Duodenal mucosa (tissue), 2 donors: ENCODE results near the gene DTNBP1.

Source experiments
- H3K27ac ChIP-seq: one replicate; pipeline ENCODE4 v1.7.0; 2013; ENCODE audit warnings: low read depth, low read length
- H3K27me3 ChIP-seq, 2 donors: one replicate each; pipeline ENCODE4 v1.7.0; 2013; ENCODE audit warnings: low read length in 2 of 2, control low read depth in 1 of 2; ENCODE audit not compliant: insufficient read depth in 2 of 2, control insufficient read depth in 1 of 2
- H3K36me3 ChIP-seq, 2 donors: one replicate each; pipeline ENCODE4 v1.7.0; 2013; ENCODE audit warnings: low read length in 2 of 2, control low read depth in 1 of 2; ENCODE audit not compliant: insufficient read depth in 2 of 2, control insufficient read depth in 1 of 2
- H3K4me1 ChIP-seq, 2 donors: one replicate each; pipeline ENCODE4 v1.7.0; 2013; ENCODE audit warnings: low read length in 2 of 2, control low read depth in 1 of 2; ENCODE audit not compliant: insufficient read depth in 2 of 2, control insufficient read depth in 1 of 2
- H3K4me3 ChIP-seq, 2 donors: one replicate each; pipeline ENCODE4 v1.7.0; 2013; ENCODE audit warnings: low read length in 2 of 2, low read depth in 1 of 2
- H3K9ac ChIP-seq, 2 donors: one replicate each; pipeline ENCODE4 v1.7.0; 2013; ENCODE audit warnings: low read length in 2 of 2, low read depth in 1 of 2
- H3K9me3 ChIP-seq, 2 donors: one replicate each; pipeline ENCODE4 v1.7.0; 2013; ENCODE audit warnings: low read length in 2 of 2, control low read depth in 1 of 2; ENCODE audit not compliant: control insufficient read depth in 1 of 2

DTNBP1 gene

GRCh38 chr6:15616261-15616660, 46.6 kb downstream of the DTNBP1 start:
- Histone ChIP-seq H3K4me1 (peaks cover 10% of the 10 kb centered on the region in 2 donors), H3K9ac (peak overlapping the region in 1 of 2 donors; percentile 20), H3K9me3 (no peaks in the 10 kb centered on the region), H3K27me3 (no peaks in the 10 kb centered on the region), H3K27ac (no peak overlapping the region), H3K36me3 (peaks cover 0 to 9% of the 10 kb centered on the region in 2 donors), H3K4me3 (no peak overlapping the region)

- Histone ChIP-seq H3K27me3 (no peaks in the 10 kb centered on the region), H3K4me1 (peaks cover 10% of the 10 kb centered on the region in 2 donors), H3K9me3 (no peaks in the 10 kb centered on the region), H3K36me3 (peaks cover 0 to 9% of the 10 kb centered on the region in 2 donors), H3K4me3 (no peak overlapping the region), H3K27ac (no peak overlapping the region), H3K9ac (peak overlapping the region in 1 of 2 donors; percentile 20)
Observed at GRCh38 chr6:15615802-15616201, 47.0 kb downstream of the DTNBP1 start.

- H3K36me3 ChIP-seq = peaks cover 0 to 14% of the 10 kb centered on the region in 2 donors
- no peak overlapping the region for H3K4me3 ChIP-seq
- H3K9ac ChIP-seq = no peak overlapping the region
- H3K27me3 ChIP-seq = no peaks in the 10 kb centered on the region
- no peak overlapping the region for H3K27ac ChIP-seq
- H3K9me3 ChIP-seq = no peaks in the 10 kb centered on the region
- H3K4me1 ChIP-seq = peaks cover 10% of the 10 kb centered on the region in 2 donors
Observed at GRCh38 chr6:15614277-15614676, 48.6 kb downstream of the DTNBP1 start.

- Histone ChIP-seq H3K4me3 (no peak overlapping the region), H3K36me3 (peaks cover 0 to 6% of the 10 kb centered on the region in 2 donors), H3K27ac (no peak overlapping the region), H3K27me3 (no peaks in the 10 kb centered on the region), H3K4me1 (no peaks in the 10 kb centered on the region), H3K9me3 (no peaks in the 10 kb centered on the region), H3K9ac (no peak overlapping the region)
Observed at GRCh38 chr6:15608396-15608795, 54.4 kb downstream of the DTNBP1 start.

- H3K27ac ChIP-seq = no peak overlapping the region
- no peaks in the 10 kb centered on the region for H3K4me1 ChIP-seq
- no peak overlapping the region for H3K4me3 ChIP-seq
- H3K36me3 ChIP-seq = peaks cover 0 to 6% of the 10 kb centered on the region in 2 donors
- H3K9ac ChIP-seq = no peak overlapping the region
- H3K27me3 ChIP-seq = no peaks in the 10 kb centered on the region
- H3K9me3 ChIP-seq = no peaks in the 10 kb centered on the region
Observed at GRCh38 chr6:15607603-15608002, 55.2 kb downstream of the DTNBP1 start.

GRCh38 chr6:15606347-15606746, 56.5 kb downstream of the DTNBP1 start:
- no peaks in the 10 kb centered on the region for H3K4me1 ChIP-seq
- H3K36me3 ChIP-seq = peaks cover 0 to 6% of the 10 kb centered on the region in 2 donors
- no peak overlapping the region for H3K4me3 ChIP-seq
- no peak overlapping the region for H3K27ac ChIP-seq
- H3K9ac ChIP-seq = no peak overlapping the region
- H3K27me3 ChIP-seq = no peaks in the 10 kb centered on the region
- H3K9me3 ChIP-seq = no peaks in the 10 kb centered on the region

- Histone ChIP-seq H3K4me1 (no peaks in the 10 kb centered on the region), H3K27ac (no peak overlapping the region), H3K36me3 (peaks cover 3% of the 10 kb centered on the region in 2 donors), H3K9me3 (no peaks in the 10 kb centered on the region), H3K9ac (no peak overlapping the region), H3K4me3 (no peak overlapping the region), H3K27me3 (no peaks in the 10 kb centered on the region)
Observed at GRCh38 chr6:15604843-15605242, 58.0 kb downstream of the DTNBP1 start.

- Histone ChIP-seq H3K4me1 (no peaks in the 10 kb centered on the region), H3K4me3 (no peak overlapping the region), H3K9ac (no peak overlapping the region), H3K27ac (no peak overlapping the region), H3K36me3 (peaks cover 0 to 3% of the 10 kb centered on the region in 2 donors), H3K9me3 (no peaks in the 10 kb centered on the region), H3K27me3 (no peaks in the 10 kb centered on the region)
Observed at GRCh38 chr6:15602154-15602553, 60.7 kb downstream of the DTNBP1 start.

- no peak overlapping the region for H3K9ac ChIP-seq
- no peak overlapping the region for H3K27ac ChIP-seq
- H3K9me3 ChIP-seq = no peaks in the 10 kb centered on the region
- H3K4me1 ChIP-seq = peaks cover 0 to 4% of the 10 kb centered on the region in 2 donors
- no peak overlapping the region for H3K4me3 ChIP-seq
- peaks cover 0 to 3% of the 10 kb centered on the region in 2 donors for H3K36me3 ChIP-seq
- no peaks in the 10 kb centered on the region for H3K27me3 ChIP-seq
Observed at GRCh38 chr6:15598273-15598798, 64.5 kb downstream of the DTNBP1 start.

- Histone ChIP-seq H3K27ac (no peak overlapping the region), H3K27me3 (no peaks in the 10 kb centered on the region), H3K9me3 (no peaks in the 10 kb centered on the region), H3K4me3 (no peak overlapping the region), H3K9ac (no peak overlapping the region), H3K36me3 (peaks cover 0 to 3% of the 10 kb centered on the region in 2 donors), H3K4me1 (peaks cover 0 to 4% of the 10 kb centered on the region in 2 donors)
Observed at GRCh38 chr6:15596186-15596896, 66.5 kb downstream of the DTNBP1 start.
